Measurements from ENCODE around the gene CHN2. TPM values are rescaled to one million over a fixed set of nuclear protein-coding genes. Genes with fewer than 3 reads are reported as not detected.

CHN2 gene
- total RNA-seq, 1 experiment from 2014 or later = 61.2 TPM

GRCh38 chr7:29199776-29200175 lies 5.2 kb downstream of the CHN2 start:
- H3K27me3 ChIP-seq (replicated peaks; ENCODE audit: insufficient read depth, low read depth, low read length, poor library complexity) = no peaks in the 10 kb centered on the region
- intact Hi-C loops (cut with micrococcal nuclease; ENCODE audit: unreplicated experiment) = loop anchor here (10.0 kb wide), 1 partner anchor 145 kb away; no protein-coding TSS in a partner anchor
- no peak for DNase-seq (ENCODE audit: low spot score)
- peaks cover 43% of the 10 kb centered on the region for H3K4me1 ChIP-seq (ENCODE audit: insufficient read depth, low read length, poor library complexity, severe bottlenecking)
- TF ChIP-seq CTCF (conservative IDR thresholded peaks at IDR 0.05; ENCODE audit: low read depth, low read length) (no peak), EZH2 (IDR thresholded peaks at IDR 0.05; ENCODE audit: borderline replicate concordance, low read depth, low read length, poor library complexity, severe bottlenecking) (no peak)
- CTCF ChIA-PET = no interaction called here
- H3K4me3 ChIP-seq (ENCODE audit: low read depth, low read length, poor library complexity, severe bottlenecking) = no peak overlapping the region
- no peak overlapping the region for H3K27ac ChIP-seq (ENCODE audit: low read depth, low read length, poor library complexity, severe bottlenecking)
- H3K9me3 ChIP-seq (ENCODE audit: low read depth, low read length, poor library complexity, severe bottlenecking) = no peaks in the 10 kb centered on the region
- H3K36me3 ChIP-seq (ENCODE audit: insufficient read depth, low read length, poor library complexity, severe bottlenecking) = no peaks in the 10 kb centered on the region
- POLR2A ChIA-PET (ENCODE audit: low non-redundant PET) = no interaction called here
- BruUV-seq (replicated peaks) = no TSS peak

- BruUV-seq (replicated peaks) = no TSS peak
- POLR2A ChIA-PET (ENCODE audit: low non-redundant PET) = no interaction called here
- CTCF ChIA-PET = no interaction called here
- DNase-seq (ENCODE audit: low spot score) = no peak
- intact Hi-C loops (cut with micrococcal nuclease; ENCODE audit: unreplicated experiment) = no loop called here
- Histone ChIP-seq H3K4me1 (ENCODE audit: insufficient read depth, low read length, poor library complexity, severe bottlenecking) (peaks cover 53% of the 10 kb centered on the region), H3K27ac (ENCODE audit: low read depth, low read length, poor library complexity, severe bottlenecking) (no peak overlapping the region), H3K4me3 (ENCODE audit: low read depth, low read length, poor library complexity, severe bottlenecking) (no peak overlapping the region), H3K27me3 (replicated peaks; ENCODE audit: insufficient read depth, low read depth, low read length, poor library complexity) (no peaks in the 10 kb centered on the region), H3K9me3 (ENCODE audit: low read depth, low read length, poor library complexity, severe bottlenecking) (no peaks in the 10 kb centered on the region), H3K36me3 (ENCODE audit: insufficient read depth, low read length, poor library complexity, severe bottlenecking) (no peaks in the 10 kb centered on the region)
- no peak for TF ChIP-seq EZH2 (IDR thresholded peaks at IDR 0.05; ENCODE audit: borderline replicate concordance, low read depth, low read length, poor library complexity, severe bottlenecking)
- TF ChIP-seq CTCF (conservative IDR thresholded peaks at IDR 0.05; ENCODE audit: low read depth, low read length) = no peak
These were observed 8.1 kb downstream of the CHN2 start for GRCh38 chr7:29202651-29203069.

- TF ChIP-seq CTCF (conservative IDR thresholded peaks at IDR 0.05; ENCODE audit: low read depth, low read length) (no peak), EZH2 (IDR thresholded peaks at IDR 0.05; ENCODE audit: borderline replicate concordance, low read depth, low read length, poor library complexity, severe bottlenecking) (no peak)
- BruUV-seq (replicated peaks) = no TSS peak
- Histone ChIP-seq H3K36me3 (ENCODE audit: insufficient read depth, low read length, poor library complexity, severe bottlenecking) (no peaks in the 10 kb centered on the region), H3K27ac (ENCODE audit: low read depth, low read length, poor library complexity, severe bottlenecking) (no peak overlapping the region), H3K4me1 (ENCODE audit: insufficient read depth, low read length, poor library complexity, severe bottlenecking) (peaks cover 59% of the 10 kb centered on the region), H3K27me3 (replicated peaks; ENCODE audit: insufficient read depth, low read depth, low read length, poor library complexity) (no peaks in the 10 kb centered on the region), H3K4me3 (ENCODE audit: low read depth, low read length, poor library complexity, severe bottlenecking) (peak overlapping the region; percentile 13), H3K9me3 (ENCODE audit: low read depth, low read length, poor library complexity, severe bottlenecking) (no peaks in the 10 kb centered on the region)
- DNase-seq (ENCODE audit: low spot score) = peak; percentile 83
- ChIA-PET POLR2A (ENCODE audit: low non-redundant PET) (interaction anchor here (0.6 kb wide), 1 partner anchor 59 kb away, joined by 4 read pairs; no protein-coding TSS in a partner anchor), CTCF (interaction anchor here (1.2 kb wide), 1 partner anchor 15 kb away, joined by 5 read pairs; no protein-coding TSS in a partner anchor)
- intact Hi-C loops (cut with micrococcal nuclease; ENCODE audit: unreplicated experiment) = loop anchor here (5.0 kb wide), 1 partner anchor 68 kb away; no protein-coding TSS in a partner anchor
These were observed 10.1 kb downstream of the CHN2 start for GRCh38 chr7:29204491-29205272.

Measured in A673 (cell line).